NCI-H2107 treated with DMSO at 0.1 percent for 48 hours (cell line): ENCODE results near the gene GRHL1.

Experiments
- DNase-seq: peaks from one replicate; lab custom pipeline; 2025; ENCODE audit not compliant: unreplicated experiment; lab: John Stamatoyannopoulos, UW

Gene GRHL1

GRCh38 chr2:9948721-9949120 is 2.8 kb upstream of the GRHL1 start:
- DNase-seq: no peak

GRCh38 chr2:9949239-9949991 is 2.1 kb upstream of the GRHL1 start:
- DNase-seq: no peak

GRCh38 chr2:9949992-9950520 is 1.4 kb upstream of the GRHL1 start:
- DNase-seq: no peak

DNA sequence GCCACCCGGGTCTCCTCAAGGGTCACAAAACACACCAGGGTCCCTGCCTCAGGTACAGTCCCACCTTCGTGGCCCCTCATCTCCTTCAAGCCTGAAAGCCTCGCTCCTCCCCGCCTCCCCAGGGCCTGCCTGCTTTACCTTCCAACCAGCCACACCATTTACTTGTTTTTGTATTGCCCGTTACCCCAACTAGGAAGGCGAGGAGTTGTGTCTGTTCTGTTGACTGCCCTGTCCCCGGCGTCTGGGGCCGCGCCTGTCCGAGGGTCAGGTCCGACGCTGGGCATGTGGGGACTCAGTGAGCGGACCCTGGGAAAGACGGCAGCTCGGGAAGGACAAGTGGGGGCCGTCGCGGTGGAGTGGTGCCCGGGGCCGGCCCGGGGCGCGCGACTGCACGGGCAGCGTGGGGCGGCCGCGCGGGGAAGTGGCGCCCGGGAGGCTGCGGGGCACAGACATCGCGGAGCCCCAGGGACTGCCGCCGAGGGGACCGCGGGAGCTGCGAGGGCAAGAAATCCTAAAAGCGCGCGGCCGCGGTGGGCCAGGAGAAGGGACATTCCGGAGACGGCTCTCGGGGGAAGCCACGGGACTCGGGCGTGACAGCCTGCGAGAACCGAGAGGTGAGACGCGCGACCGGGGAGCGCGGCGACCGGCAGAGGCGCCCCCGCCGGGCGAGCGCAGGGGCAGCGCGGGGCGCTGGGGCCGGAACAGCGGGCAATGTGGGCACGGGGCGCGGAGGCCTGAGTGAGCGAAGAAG is 797 bp upstream of the GRHL1 start:
- DNase-seq: no peak

DNA sequence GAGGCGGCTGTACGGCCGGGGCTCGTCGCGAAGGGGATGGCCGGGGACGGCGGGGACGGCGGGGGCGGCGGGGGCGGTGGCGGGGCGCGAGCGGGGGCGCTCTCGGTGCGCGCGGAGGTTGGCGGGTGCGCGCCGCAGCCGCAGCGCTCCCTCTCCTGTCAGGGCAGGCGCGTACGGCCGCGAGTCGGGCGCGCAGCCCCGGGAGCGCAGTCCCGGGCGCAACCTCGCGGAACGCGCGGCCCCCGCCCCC is 296 bp upstream of the GRHL1 start:
- DNase-seq: no peak

GRCh38 chr2:9952286-9952737 is 819 bp downstream of the GRHL1 start:
- no peak for DNase-seq

GRCh38 chr2:9952856-9953503 is 1.5 kb downstream of the GRHL1 start:
- no peak for DNase-seq

DNA sequence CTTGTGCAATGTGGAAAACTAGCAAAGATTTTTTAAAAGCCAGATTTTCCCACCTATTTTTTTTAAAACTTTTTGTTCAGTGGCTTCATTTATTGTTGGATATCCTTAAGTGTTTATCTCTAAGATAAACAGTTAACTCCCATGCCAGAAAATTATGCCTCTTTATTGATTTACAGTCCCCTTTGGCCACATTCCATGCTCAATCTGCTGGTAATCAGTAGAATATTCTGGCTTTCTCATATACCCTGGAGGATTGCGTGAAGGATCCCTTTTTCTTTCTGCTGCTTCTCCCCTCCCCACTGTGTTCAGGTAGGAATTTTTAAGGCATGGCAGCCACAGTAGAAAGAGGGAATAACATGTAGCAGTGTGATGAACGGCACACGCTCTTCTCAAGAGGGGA is 2.6 kb downstream of the GRHL1 start:
- no peak for DNase-seq

- DNase-seq: no peak
Measured at GRCh38 chr2:9958057-9958456, 6.6 kb downstream of the GRHL1 start.

GRCh38 chr2:9959262-9959661 is 7.8 kb downstream of the GRHL1 start:
- DNase-seq: no peak

- no peak for DNase-seq
Measured at GRCh38 chr2:9961013-9961412, 9.5 kb downstream of the GRHL1 start.

DNA sequence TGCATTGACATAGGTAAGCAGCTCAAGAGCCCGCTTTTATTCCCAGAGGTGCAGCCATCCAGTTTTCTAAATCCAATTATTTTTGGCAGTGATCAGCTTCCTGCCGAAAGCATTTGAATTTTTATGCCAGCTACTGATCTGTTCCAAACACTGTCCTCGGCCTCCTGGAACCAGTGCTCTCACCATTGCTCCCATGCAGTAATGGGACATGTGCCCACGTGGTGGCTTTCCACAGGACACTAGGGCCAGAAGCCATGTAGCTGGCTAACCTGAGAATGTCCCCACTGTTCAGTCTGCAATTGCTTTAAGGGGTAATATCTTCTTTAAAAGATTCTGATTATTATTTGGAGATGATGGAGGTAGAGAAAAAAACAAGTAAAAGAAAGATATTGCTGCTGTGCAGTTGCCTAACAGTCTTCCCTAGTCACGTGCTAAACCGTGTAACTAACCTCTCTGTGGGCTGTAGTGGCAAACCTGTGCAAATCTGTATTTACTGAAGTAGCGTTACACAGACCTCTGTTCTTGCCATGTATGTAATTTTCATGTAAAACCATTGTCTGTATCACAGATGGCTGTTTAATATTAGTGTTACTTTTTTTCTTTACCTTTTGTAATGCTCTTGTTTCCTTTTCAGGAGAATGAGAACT is 13.0 kb downstream of the GRHL1 start:
- no peak for DNase-seq

- no peak for DNase-seq
Measured at GRCh38 chr2:9965119-9965822, 13.8 kb downstream of the GRHL1 start.

DNA sequence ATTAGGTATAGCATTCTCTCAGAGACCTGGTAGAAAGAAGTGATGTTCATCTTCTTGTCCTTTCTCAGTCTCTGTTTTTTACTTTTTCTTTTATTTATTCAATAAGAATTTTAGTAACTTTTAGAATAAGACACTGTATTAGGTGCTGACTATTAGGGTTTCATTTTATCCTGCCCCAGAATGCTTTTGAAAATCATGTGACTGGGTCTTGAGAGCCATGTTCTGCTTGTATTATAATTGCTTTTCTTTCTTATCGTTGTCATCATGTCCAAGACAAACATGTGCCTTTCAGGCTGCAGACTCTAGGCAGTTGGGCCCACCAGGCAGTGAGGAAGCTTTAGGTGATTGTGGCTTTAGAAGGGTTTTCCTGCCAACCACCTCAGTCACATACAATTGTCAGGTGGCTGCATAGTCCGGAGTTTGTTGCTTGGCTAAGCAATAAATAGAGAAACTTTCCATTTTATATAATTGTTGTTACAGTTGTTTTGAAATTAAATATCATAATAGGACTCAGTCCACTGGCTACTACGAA is 15.1 kb downstream of the GRHL1 start:
- DNase-seq: no peak

- no peak for DNase-seq
Measured at GRCh38 chr2:9967053-9967775, 15.7 kb downstream of the GRHL1 start.

- no peak for DNase-seq
Measured at GRCh38 chr2:9968553-9969497, 17.3 kb downstream of the GRHL1 start.

GRCh38 chr2:9970200-9971044 is 18.9 kb downstream of the GRHL1 start:
- DNase-seq: no peak
